Type B pancreatic cell (in vitro differentiated cells): ENCODE measurements around the gene SRSF10. TPM values are rescaled to one million over a fixed set of nuclear protein-coding genes. Genes with fewer than 3 reads are reported as not detected.
A peak's percentile ranks its signal among the peaks of the same experiment; 100 is the strongest.
"Not testable (repeated sequence)": the region's sequence is repeated elsewhere in the genome, so short reads cannot be mapped to it uniquely, and the experiment has no call there.

Source experiments
- DNase-seq: peaks from one replicate; pipeline ENCODE4 v3.0.0; 2021; ENCODE audit warnings: mixed read lengths; ENCODE audit not compliant: unreplicated experiment; ENCODE audit errors: extremely low spot score
- H3K27ac Mint-ChIP-seq: 2 replicates; pipeline ENCODE4 v1.8.0; 2021; ENCODE audit warnings: mild to moderate bottlenecking, mixed read lengths
- H3K27me3 Mint-ChIP-seq: 2 replicates; pipeline ENCODE4 v1.8.0; 2021; ENCODE audit warnings: mixed read lengths
- H3K36me3 Mint-ChIP-seq: 2 replicates; pipeline ENCODE4 v1.8.0; 2021; ENCODE audit warnings: mixed read lengths
- H3K4me1 Mint-ChIP-seq: one replicate; pipeline ENCODE4 v1.8.0; 2021; ENCODE audit warnings: mixed read lengths; ENCODE audit not compliant: unreplicated experiment
- H3K4me3 Mint-ChIP-seq: 2 replicates; pipeline ENCODE4 v1.8.0; 2021; ENCODE audit warnings: mild to moderate bottlenecking, mixed read lengths
- H3K9me3 Mint-ChIP-seq: 2 replicates; pipeline ENCODE4 v1.8.0; 2021; ENCODE audit warnings: mixed read lengths
- total RNA-seq: library from RNA; stranded (reverse); gene quantifications from 2 replicates; pipeline ENCODE4 v1.2.1, GENCODE V29; 2021; ENCODE audit warnings: low replicate concordance
- TF ChIP-seq, protein P1 (sequence below): fragments of 200-600 bp; sonication (generic); conservative IDR thresholded peaks from 2 replicates; pipeline ENCODE4 v1.5.0; 2021; ENCODE audit warnings: antibody characterized with exemption, mild to moderate bottlenecking

Gene SRSF10
- total RNA-seq, 1 donor from 2014 or later = 177 TPM

DNA sequence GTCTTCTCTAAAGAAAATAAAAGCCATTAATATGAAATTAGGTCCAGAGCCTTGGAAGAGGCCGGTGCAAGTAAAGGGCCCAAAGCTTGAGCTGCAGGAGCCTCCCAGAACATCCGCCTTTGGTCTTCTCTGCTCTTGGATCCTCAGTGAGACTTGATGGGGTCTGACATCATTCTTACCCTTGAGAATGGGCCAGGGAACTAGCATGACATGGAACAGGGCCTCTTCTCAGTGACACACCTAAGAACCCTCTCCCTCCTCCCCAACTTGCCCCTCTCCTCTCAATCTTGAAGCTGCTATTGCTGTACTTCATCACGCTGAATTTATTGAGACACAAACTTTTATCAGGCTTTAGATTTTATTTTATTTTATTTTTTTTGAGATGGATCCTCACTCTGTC lies 40.3 kb upstream of the SRSF10 start:
- DNase-seq = no peak
- Mint-ChIP-seq H3K4me1 (peaks cover 37% of the 10 kb centered on the region), H3K27ac (no peak overlapping the region), H3K36me3 (no peaks in the 10 kb centered on the region), H3K9me3 (no peaks in the 10 kb centered on the region), H3K27me3 (no peaks in the 10 kb centered on the region), H3K4me3 (no peak overlapping the region)
- TF ChIP-seq, protein P1, sequence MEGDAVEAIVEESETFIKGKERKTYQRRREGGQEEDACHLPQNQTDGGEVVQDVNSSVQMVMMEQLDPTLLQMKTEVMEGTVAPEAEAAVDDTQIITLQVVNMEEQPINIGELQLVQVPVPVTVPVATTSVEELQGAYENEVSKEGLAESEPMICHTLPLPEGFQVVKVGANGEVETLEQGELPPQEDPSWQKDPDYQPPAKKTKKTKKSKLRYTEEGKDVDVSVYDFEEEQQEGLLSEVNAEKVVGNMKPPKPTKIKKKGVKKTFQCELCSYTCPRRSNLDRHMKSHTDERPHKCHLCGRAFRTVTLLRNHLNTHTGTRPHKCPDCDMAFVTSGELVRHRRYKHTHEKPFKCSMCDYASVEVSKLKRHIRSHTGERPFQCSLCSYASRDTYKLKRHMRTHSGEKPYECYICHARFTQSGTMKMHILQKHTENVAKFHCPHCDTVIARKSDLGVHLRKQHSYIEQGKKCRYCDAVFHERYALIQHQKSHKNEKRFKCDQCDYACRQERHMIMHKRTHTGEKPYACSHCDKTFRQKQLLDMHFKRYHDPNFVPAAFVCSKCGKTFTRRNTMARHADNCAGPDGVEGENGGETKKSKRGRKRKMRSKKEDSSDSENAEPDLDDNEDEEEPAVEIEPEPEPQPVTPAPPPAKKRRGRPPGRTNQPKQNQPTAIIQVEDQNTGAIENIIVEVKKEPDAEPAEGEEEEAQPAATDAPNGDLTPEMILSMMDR = no peak

DNA sequence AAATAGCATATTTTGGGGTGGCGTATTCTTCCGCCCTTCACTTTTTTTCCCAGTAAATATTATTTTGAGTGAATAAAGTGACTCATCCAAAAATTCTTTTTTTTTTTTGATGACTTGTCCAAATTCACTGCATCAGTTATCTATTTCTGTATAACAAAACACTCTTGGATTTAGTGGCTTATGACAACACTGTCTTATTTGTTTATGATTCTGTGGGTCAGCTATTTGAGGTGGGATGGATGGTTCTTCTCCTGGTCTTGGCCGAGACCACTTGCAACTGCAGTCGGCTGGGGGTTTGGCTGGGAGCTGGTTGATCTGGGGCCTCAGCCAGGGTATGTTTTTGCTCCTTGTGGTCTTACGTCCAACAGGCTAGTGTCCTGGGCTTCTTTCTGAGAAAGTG lies 39.9 kb upstream of the SRSF10 start:
- DNase-seq = no peak
- no peaks in the 10 kb centered on the region for H3K27me3 Mint-ChIP-seq
- no peak overlapping the region for H3K4me3 Mint-ChIP-seq
- TF ChIP-seq, protein P1 = no peak
- no peaks in the 10 kb centered on the region for H3K9me3 Mint-ChIP-seq
- peaks cover 39% of the 10 kb centered on the region for H3K4me1 Mint-ChIP-seq
- H3K27ac Mint-ChIP-seq = no peak overlapping the region
- no peaks in the 10 kb centered on the region for H3K36me3 Mint-ChIP-seq

DNA sequence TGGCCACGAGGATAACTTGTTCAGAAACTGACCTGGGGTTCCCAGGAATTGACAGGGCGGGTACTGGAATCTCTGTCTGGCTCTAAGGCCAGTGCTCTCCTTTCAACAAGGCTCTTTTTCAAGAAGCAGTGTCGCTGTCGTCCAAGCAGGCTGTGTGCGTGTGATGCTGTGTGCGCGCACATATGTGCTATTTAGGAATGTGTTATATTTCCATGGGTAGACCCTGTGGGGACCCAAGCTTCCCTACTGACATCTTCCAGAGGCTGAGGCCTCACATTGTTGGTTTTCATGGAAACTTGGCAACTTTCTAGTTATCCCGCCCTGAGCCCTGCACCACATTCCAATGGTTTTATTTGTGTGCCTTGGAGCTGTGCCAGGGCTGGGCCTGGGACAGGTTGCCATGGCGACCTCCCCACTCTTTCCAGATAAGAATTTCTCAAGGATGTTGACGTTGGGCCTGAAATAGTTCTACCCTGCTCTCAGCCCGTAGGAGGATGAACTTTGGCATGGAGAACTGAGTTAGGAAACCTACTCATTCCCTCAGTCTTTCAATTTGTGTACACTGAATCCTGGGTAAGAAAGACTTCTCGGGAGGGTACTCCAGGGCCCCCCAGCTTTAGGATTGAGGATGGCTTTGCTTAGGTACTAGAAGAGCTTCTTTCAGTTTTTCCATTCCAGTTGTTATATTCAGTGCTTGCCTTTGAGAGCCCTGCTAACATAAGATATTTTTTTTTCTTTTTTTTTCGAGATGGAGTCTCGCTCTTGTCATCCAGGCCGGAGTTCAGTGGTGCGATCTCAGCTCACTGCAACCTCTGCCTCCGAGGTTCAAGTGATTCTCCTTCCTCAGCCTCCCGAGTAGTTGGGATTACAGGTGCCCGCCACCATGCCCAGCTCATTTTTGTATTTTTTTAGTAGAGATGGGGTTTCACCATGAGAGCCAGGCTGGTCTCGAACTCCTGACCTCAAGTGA lies 38.8 kb upstream of the SRSF10 start:
- no peaks in the 10 kb centered on the region for H3K36me3 Mint-ChIP-seq
- H3K27ac Mint-ChIP-seq = peak overlapping the region; percentile 90
- TF ChIP-seq, protein P1 = no peak
- no peaks in the 10 kb centered on the region for H3K27me3 Mint-ChIP-seq
- peak overlapping the region; percentile 73 for H3K4me3 Mint-ChIP-seq
- peaks cover 44% of the 10 kb centered on the region for H3K4me1 Mint-ChIP-seq
- no peaks in the 10 kb centered on the region for H3K9me3 Mint-ChIP-seq
- peak; percentile 87 for DNase-seq

DNA sequence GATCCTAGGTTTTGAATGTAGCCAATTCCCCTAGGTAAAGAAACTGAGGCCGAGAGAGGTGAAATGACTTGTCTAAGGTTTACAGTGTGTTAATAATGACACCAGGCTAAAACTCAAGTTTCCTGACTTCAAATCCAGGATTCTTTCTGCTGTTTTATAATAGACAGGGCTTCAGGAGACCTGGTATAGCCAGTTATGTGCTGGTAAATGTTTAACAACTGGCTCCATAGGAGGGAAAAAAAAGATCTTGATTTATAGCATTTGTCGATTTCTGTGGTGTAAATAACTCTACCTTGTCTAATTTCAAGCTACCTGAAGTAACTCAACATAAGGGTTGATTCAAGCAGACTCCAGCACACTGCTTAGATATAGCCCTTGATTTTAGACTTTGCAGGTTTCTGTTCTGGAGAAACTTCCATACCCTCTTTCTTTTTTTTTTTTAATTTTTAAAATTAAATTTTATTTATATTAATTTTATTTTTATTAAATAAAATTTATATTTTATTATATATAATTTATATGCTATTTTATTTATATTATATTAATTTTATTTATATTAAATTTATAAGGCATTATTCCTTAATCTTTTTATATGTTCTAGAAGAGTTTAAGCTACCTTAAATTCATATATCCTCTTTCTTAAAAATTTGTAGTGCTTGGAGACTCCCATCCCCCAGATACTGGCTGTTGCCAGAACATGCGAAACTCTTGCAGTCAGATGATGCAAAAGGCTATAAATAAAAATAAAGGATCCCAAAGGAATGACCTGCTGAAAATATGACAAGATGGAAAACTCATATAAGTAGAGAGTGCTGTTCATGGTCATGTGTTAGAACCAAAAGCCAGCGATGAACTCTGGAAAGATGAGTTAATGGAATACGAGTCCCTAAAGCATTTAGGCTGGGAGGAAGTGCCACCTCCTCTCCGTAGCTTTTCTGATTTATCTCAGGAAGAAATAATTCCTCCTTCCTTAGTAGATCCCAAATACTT lies 35.4 kb upstream of the SRSF10 start:
- H3K9me3 Mint-ChIP-seq = no peaks in the 10 kb centered on the region
- no peaks in the 10 kb centered on the region for H3K36me3 Mint-ChIP-seq
- no peak for DNase-seq
- H3K27ac Mint-ChIP-seq = no peak overlapping the region
- no peaks in the 10 kb centered on the region for H3K27me3 Mint-ChIP-seq
- H3K4me1 Mint-ChIP-seq = peaks cover 30% of the 10 kb centered on the region
- H3K4me3 Mint-ChIP-seq = no peak overlapping the region
- TF ChIP-seq, protein P1 = no peak

DNA sequence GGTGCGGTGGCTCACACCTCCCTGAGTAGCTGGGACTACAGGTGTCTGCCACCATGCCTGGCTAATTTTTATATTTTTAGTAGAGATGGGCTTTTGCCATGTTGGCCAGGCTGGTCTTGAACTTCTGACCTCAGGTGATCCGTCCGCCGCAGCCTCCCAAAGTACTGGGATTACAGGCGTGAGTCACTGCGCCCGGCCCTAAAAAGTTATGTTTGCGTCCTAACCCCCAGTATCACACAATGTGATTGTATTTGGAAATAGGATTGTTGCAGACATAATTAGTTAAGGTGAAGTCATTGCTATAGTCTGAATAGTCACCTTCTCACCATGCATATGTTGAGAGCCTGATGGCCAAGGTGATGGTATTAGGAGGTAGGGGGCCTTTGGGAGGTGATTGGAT lies 32.8 kb upstream of the SRSF10 start:
- not testable (repeated sequence) for H3K36me3 Mint-ChIP-seq, H3K4me3 Mint-ChIP-seq, H3K27me3 Mint-ChIP-seq, DNase-seq, H3K9me3 Mint-ChIP-seq, H3K27ac Mint-ChIP-seq
- peaks cover 28% of the 10 kb centered on the region for H3K4me1 Mint-ChIP-seq
